Mucosa of rectum (tissue), 2 donors: ENCODE results near the gene YLPM1.

Experiments
- H3K27ac ChIP-seq, 2 donors: one replicate each; pipeline ENCODE4 v1.7.0; 2013; ENCODE audit warnings: inconsistent platforms in 2 of 2, low read depth in 2 of 2, low read length in 2 of 2
- H3K27me3 ChIP-seq, 2 donors: one replicate each; pipeline ENCODE4 v1.7.0; 2013; ENCODE audit warnings: low read length in 2 of 2; ENCODE audit not compliant: control insufficient read depth in 2 of 2, insufficient read depth in 2 of 2
- H3K36me3 ChIP-seq, 2 donors: one replicate each; pipeline ENCODE4 v1.7.0; 2013; ENCODE audit warnings: low read length in 2 of 2; ENCODE audit not compliant: control insufficient read depth in 2 of 2, insufficient read depth in 2 of 2
- H3K4me1 ChIP-seq, 2 donors: one replicate each; pipeline ENCODE4 v1.7.0; 2013; ENCODE audit warnings: low read length in 2 of 2, mild to moderate bottlenecking in 1 of 2; ENCODE audit not compliant: control insufficient read depth in 2 of 2, insufficient read depth in 2 of 2
- H3K4me3 ChIP-seq, 2 donors: one replicate each; pipeline ENCODE4 v1.7.0; 2013; ENCODE audit warnings: low read length in 2 of 2
- H3K9ac ChIP-seq, 2 donors: one replicate each; pipeline ENCODE4 v1.7.0; 2013; ENCODE audit warnings: low read length in 2 of 2, low read depth in 1 of 2, mild to moderate bottlenecking in 1 of 2
- H3K9me3 ChIP-seq, 2 donors: one replicate each; pipeline ENCODE4 v1.7.0; 2013; ENCODE audit warnings: low read length in 2 of 2; ENCODE audit not compliant: control insufficient read depth in 2 of 2
- donor health status: healthy.
- donor health status: Normal muscosa, but diverticular disease.

Gene YLPM1

DNA sequence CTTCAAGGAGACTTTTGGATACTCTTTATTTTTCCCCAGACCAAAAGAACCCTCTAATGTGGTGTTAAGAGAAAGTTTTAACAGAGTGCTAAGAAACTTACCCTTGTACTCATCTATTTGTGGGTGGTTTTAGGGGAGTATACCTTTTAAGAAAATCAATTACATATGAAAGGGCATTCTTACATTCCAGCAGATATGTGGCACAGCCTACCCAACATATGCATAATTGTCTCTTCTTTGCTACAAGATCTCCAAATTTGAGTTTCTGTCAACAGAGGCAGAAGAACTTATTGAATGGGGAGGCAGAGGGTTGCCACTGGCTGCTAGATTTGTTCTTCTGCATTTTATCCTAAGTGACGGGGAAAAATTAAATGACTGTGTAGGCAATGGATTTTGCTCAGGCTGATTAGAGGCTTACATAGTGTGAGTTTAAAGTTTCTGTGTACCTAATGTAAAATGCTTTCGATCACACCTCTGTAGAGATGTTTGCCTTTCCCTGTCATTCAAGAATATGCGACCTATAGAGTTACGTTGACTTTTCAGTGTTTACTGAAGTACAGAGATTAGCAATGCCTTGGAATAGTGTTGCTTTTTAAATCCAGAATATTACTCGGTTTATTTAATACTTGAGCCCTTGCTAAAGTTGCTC is 58.3 kb downstream of the YLPM1 start:
- no peak overlapping the region for H3K4me3 ChIP-seq
- no peaks in the 10 kb centered on the region for H3K27me3 ChIP-seq
- H3K36me3 ChIP-seq = peaks cover 38 to 43% of the 10 kb centered on the region in 2 donors
- no peaks in the 10 kb centered on the region for H3K9me3 ChIP-seq
- H3K4me1 ChIP-seq = no peaks in the 10 kb centered on the region
- H3K27ac ChIP-seq = no peak overlapping the region
- H3K9ac ChIP-seq = no peak overlapping the region

DNA sequence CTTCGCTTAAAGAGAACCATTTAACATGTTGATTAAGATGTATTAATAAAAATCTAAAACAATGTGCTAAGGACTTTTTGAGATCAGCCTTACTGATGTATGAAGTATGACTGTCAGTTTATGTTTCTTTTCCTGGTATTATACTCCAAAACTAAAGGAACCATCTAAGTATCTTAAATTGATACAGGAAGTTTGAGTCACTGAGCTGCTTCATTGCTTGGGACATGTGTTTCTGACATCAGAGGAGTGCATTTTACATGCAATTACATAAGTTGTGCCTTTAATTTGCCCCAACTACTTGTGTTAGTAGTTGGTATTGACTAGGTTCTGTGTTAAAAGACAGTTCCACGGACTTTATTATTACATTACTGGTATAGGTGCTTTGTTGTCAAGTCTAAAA is 61.9 kb downstream of the YLPM1 start:
- H3K4me3 ChIP-seq = no peak overlapping the region
- H3K36me3 ChIP-seq = peaks cover 32 to 36% of the 10 kb centered on the region in 2 donors
- H3K27ac ChIP-seq = no peak overlapping the region
- no peak overlapping the region for H3K9ac ChIP-seq
- H3K4me1 ChIP-seq = no peaks in the 10 kb centered on the region
- H3K27me3 ChIP-seq = no peaks in the 10 kb centered on the region
- no peaks in the 10 kb centered on the region for H3K9me3 ChIP-seq

- Histone ChIP-seq H3K4me1 (no peaks in the 10 kb centered on the region), H3K36me3 (peaks cover 31 to 42% of the 10 kb centered on the region in 2 donors), H3K9ac (no peak overlapping the region), H3K27ac (no peak overlapping the region), H3K27me3 (no peaks in the 10 kb centered on the region), H3K4me3 (no peak overlapping the region), H3K9me3 (no peaks in the 10 kb centered on the region)
These were observed 63.5 kb downstream of the YLPM1 start for GRCh38 chr14:74826574-74826973.

DNA sequence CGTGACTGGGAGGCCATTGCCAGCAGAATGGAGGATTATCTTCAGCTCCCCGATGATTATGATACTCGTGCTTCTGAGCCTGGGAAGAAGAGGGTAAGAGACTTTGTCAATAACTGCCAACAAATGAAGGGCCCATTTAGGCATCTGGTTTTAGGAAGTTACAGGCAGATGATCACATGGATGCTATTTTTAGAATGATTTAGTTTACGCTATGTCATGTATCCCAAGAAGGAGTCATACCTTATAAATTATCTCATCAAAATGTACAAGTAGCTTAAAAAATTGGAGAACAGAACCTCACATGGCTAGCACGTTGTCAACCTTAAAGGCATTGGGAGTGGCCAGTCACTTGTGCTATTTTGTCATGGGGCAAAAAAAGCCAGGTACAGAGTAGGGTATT is 66.1 kb downstream of the YLPM1 start:
- Histone ChIP-seq H3K4me3 (no peak overlapping the region), H3K27me3 (no peaks in the 10 kb centered on the region), H3K27ac (no peak overlapping the region), H3K9ac (no peak overlapping the region), H3K4me1 (no peaks in the 10 kb centered on the region), H3K36me3 (peaks cover 25 to 31% of the 10 kb centered on the region in 2 donors), H3K9me3 (no peaks in the 10 kb centered on the region)

- H3K27me3 ChIP-seq = no peaks in the 10 kb centered on the region
- H3K4me3 ChIP-seq = no peak overlapping the region
- peaks cover 0 to 5% of the 10 kb centered on the region in 2 donors for H3K4me1 ChIP-seq
- H3K9ac ChIP-seq = no peak overlapping the region
- H3K27ac ChIP-seq = no peak overlapping the region
- H3K36me3 ChIP-seq = peaks cover 32 to 35% of the 10 kb centered on the region in 2 donors
- H3K9me3 ChIP-seq = no peaks in the 10 kb centered on the region
These were observed 69.7 kb downstream of the YLPM1 start for GRCh38 chr14:74832849-74833248.

- H3K27ac ChIP-seq = no peak overlapping the region
- peaks cover 24 to 26% of the 10 kb centered on the region in 2 donors for H3K36me3 ChIP-seq
- no peaks in the 10 kb centered on the region for H3K9me3 ChIP-seq
- no peak overlapping the region for H3K4me3 ChIP-seq
- no peaks in the 10 kb centered on the region for H3K27me3 ChIP-seq
- H3K4me1 ChIP-seq = peaks cover 0 to 5% of the 10 kb centered on the region in 2 donors
- no peak overlapping the region for H3K9ac ChIP-seq
These were observed 71.7 kb downstream of the YLPM1 start for GRCh38 chr14:74834692-74835392.

- Histone ChIP-seq H3K27me3 (no peaks in the 10 kb centered on the region), H3K36me3 (peaks cover 15 to 19% of the 10 kb centered on the region in 2 donors), H3K9me3 (no peaks in the 10 kb centered on the region), H3K27ac (no peak overlapping the region), H3K9ac (no peak overlapping the region), H3K4me1 (peaks cover 0 to 5% of the 10 kb centered on the region in 2 donors), H3K4me3 (no peak overlapping the region)
These were observed 72.6 kb downstream of the YLPM1 start for GRCh38 chr14:74835645-74836250.

DNA sequence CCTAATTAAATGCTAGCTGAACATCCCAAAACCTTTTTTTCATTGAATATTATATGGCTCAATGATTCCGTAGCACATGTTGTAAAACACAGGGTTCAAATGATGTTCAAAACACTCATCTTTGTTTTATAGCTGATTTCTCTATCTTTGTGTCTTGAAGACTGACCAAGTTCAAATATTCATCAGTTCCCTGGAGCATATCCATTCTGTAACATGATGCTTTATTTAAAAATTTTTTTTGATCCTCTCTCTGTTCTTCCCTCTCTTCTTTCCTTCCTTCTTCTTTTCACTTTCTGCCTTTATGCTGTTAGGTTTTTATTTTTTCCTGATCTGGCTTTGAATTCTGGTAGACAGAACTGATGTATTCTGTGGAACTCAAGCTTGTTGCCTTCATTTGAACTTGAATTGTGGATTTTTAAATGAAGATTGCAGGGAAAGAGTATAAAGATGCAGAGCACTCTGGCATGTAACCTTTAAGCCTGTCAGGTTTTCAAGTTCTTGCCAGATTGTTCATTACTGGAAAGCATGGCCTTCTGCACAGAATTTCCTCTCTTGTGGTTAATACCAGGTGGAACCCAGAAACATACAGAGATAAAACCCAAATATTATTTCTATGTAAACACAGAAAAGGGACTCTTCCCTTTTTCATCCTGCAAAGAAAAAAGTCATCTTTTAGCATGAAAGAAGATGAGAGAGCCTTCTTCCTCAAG is 73.3 kb downstream of the YLPM1 start:
- Histone ChIP-seq H3K4me1 (peaks cover 0 to 5% of the 10 kb centered on the region in 2 donors), H3K27me3 (no peaks in the 10 kb centered on the region)

DNA sequence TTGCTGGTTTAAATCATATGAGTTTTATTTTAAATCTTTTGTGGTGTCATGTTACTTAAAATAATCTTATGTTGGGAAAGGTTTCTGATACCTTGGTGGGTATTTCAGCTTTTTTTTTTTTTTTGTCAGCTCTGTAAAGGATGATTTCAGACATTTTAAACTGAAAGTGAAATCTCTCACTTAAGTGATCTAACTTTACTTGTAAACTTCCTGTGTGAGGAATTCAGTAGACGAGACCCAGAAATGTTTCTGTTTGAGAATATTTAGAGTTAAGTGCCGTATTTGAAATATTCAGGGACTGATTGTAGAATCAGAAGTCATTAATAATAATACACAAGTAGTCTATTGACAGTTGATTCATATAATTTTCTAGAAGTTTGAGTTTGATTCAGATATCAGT is 75.0 kb downstream of the YLPM1 start:
- H3K36me3 ChIP-seq = peaks cover 9 to 13% of the 10 kb centered on the region in 2 donors
- H3K4me3 ChIP-seq = peak overlapping the region in 1 of 2 donors; percentile 27
- H3K27me3 ChIP-seq = no peaks in the 10 kb centered on the region
- H3K9me3 ChIP-seq = no peaks in the 10 kb centered on the region
- peaks cover 0 to 5% of the 10 kb centered on the region in 2 donors for H3K4me1 ChIP-seq
- H3K9ac ChIP-seq = no peak overlapping the region
- peak overlapping the region; percentile 12 to 54 for H3K27ac ChIP-seq

More for the DNA sequence above, 73.3 kb downstream of the YLPM1 start:
- peaks cover 9 to 15% of the 10 kb centered on the region in 2 donors for H3K36me3 ChIP-seq
- H3K4me3 ChIP-seq = no peak overlapping the region
- H3K9me3 ChIP-seq = no peaks in the 10 kb centered on the region
- H3K9ac ChIP-seq = no peak overlapping the region
- no peak overlapping the region for H3K27ac ChIP-seq

GRCh38 chr14:74840603-74841030 is 77.5 kb downstream of the YLPM1 start:
- no peak overlapping the region for H3K4me3 ChIP-seq
- peaks cover 0 to 5% of the 10 kb centered on the region in 2 donors for H3K4me1 ChIP-seq
- no peak overlapping the region for H3K9ac ChIP-seq
- peak overlapping the region; percentile 3 to 54 for H3K27ac ChIP-seq
- H3K27me3 ChIP-seq = no peaks in the 10 kb centered on the region
- H3K36me3 ChIP-seq = peaks cover 5 to 7% of the 10 kb centered on the region in 2 donors
- no peaks in the 10 kb centered on the region for H3K9me3 ChIP-seq
